OCI-LY7 (cell line): ENCODE data around the gene C6orf89. TPM values are rescaled to one million over a fixed set of nuclear protein-coding genes. Genes with fewer than 3 reads are reported as not detected.

Experiments
- BruUV-seq: library from RNA; stranded (reverse); fragments of 400-500 nt; replicated peaks from 2 replicates; lab custom pipeline; 2021; lab: Mats Ljungman, UMichigan
- CTCF ChIA-PET: fragments of 300-600 bp; sonication (Branson Sonifier 250); formaldehyde crosslinking; loops from one replicate; lab custom pipeline; 2022; ENCODE audit warnings: antibody characterized with exemption; ENCODE audit not compliant: unreplicated experiment; lab: Charles Lee
- POLR2A ChIA-PET: fragments of 300-600 bp; sonication (Branson Sonifier 250); formaldehyde crosslinking; loops from one replicate; lab custom pipeline; 2022; ENCODE audit warnings: antibody characterized with exemption; lab: Charles Lee
- DNase-seq: peaks from one replicate; pipeline ENCODE4 v3.0.0-alpha.2; 2015; ENCODE audit warnings: low spot score
- H2AFZ ChIP-seq: fragments of 200-600 bp; sonication (generic), shearing (Covaris generic); 2 replicates; pipeline ENCODE4 v1.6.1; 2014; ENCODE audit warnings: mild to moderate bottlenecking, antibody characterized with exemption, low read length, moderate library complexity
- H3K27ac ChIP-seq: fragments of 200-600 bp; sonication (generic); 2 replicates; pipeline ENCODE4 v1.5.1; 2014; ENCODE audit warnings: mixed run types, low read depth, mild to moderate bottlenecking, moderate library complexity, low read length, inconsistent platforms; ENCODE audit not compliant: poor library complexity, severe bottlenecking
- H3K36me3 ChIP-seq: fragments of 200-600 bp; sonication (generic); 2 replicates; pipeline ENCODE4 v1.6.1; 2014; ENCODE audit warnings: mild to moderate bottlenecking, antibody characterized with exemption, low read length, moderate library complexity, mixed read lengths; ENCODE audit not compliant: insufficient read depth
- H3K4me1 ChIP-seq: fragments of 200-600 bp; sonication (generic); 2 replicates; pipeline ENCODE4 v1.5.1; 2014; ENCODE audit warnings: mild to moderate bottlenecking, low read length; ENCODE audit not compliant: insufficient read depth, poor library complexity, severe bottlenecking
- H3K4me2 ChIP-seq: fragments of 200-600 bp; sonication (generic); 2 replicates; pipeline ENCODE4 v1.6.1; 2014; ENCODE audit warnings: mild to moderate bottlenecking, low read length
- H3K4me3 ChIP-seq: fragments of 200-600 bp; sonication (generic); 2 replicates; pipeline ENCODE4 v1.5.1; 2014; ENCODE audit warnings: mild to moderate bottlenecking, low read depth, low read length; ENCODE audit not compliant: poor library complexity, severe bottlenecking
- H3K79me2 ChIP-seq: fragments of 200-600 bp; sonication (generic); 2 replicates; pipeline ENCODE4 v1.6.1; 2016; ENCODE audit warnings: low read depth, mild to moderate bottlenecking, low read length, moderate library complexity, mixed read lengths; ENCODE audit not compliant: insufficient read depth
- H3K9me2 ChIP-seq: fragments of 200-600 bp; sonication (generic); 2 replicates; pipeline ENCODE4 v1.6.1; 2016; ENCODE audit warnings: mild to moderate bottlenecking, low read length, mixed read lengths; ENCODE audit not compliant: insufficient read depth
- H3K9me3 ChIP-seq: fragments of 200-600 bp; sonication (generic); 2 replicates; pipeline ENCODE4 v1.6.1; 2014; ENCODE audit warnings: mild to moderate bottlenecking, mixed run types, low read length, mixed read lengths
- H4K20me1 ChIP-seq: fragments of 200-600 bp; sonication (generic); 2 replicates; pipeline ENCODE4 v1.6.1; 2014; ENCODE audit warnings: mild to moderate bottlenecking, antibody characterized with exemption, low read length, moderate library complexity, mixed read lengths; ENCODE audit not compliant: insufficient read depth
- EZH2phosphoT487 ChIP-seq: fragments of 200-600 bp; sonication (generic); IDR thresholded peaks from 2 replicates; pipeline ENCODE4 v1.6.1; 2018; ENCODE audit warnings: low read depth, borderline replicate concordance, mild to moderate bottlenecking, mixed run types, antibody characterized with exemption, low read length, moderate library complexity, mixed read lengths
- intact Hi-C: fragments of 100-400 bp; cut with micrococcal nuclease; formaldehyde crosslinking; loops from one replicate; pipeline ENCODE4 v1.10.0; 2022; ENCODE audit not compliant: unreplicated experiment
- total RNA-seq, 2 experiments: library from RNA; depleted of rRNA in 1 of 2; stranded (reverse); fragments of >200 nt in 1 of 2; shearing (Covaris generic) in 1 of 2; gene quantifications; 2 replicates each; pipeline ENCODE4 v1.2.3, GENCODE V29; 2014 to 2022
- TF ChIP-seq, protein P1 (sequence below): fragments of 200-600 bp; sonication (generic); conservative IDR thresholded peaks from 2 replicates; pipeline ENCODE4 v1.5.1; 2014; ENCODE audit warnings: mild to moderate bottlenecking, antibody characterized with exemption, low read length, moderate library complexity, mixed read lengths

Gene C6orf89
- total RNA-seq, 2 experiments from 2014 or later = 20.1 to 25.7 TPM

- Histone ChIP-seq H3K36me3 (no peaks in the 10 kb centered on the region), H2AFZ (no peak overlapping the region), H3K27ac (no peak overlapping the region), H3K4me1 (peaks cover 5% of the 10 kb centered on the region), H4K20me1 (no peaks in the 10 kb centered on the region), H3K9me2 (no peaks in the 10 kb centered on the region), H3K4me2 (no peak overlapping the region), H3K4me3 (no peak overlapping the region), H3K9me3 (no peaks in the 10 kb centered on the region), H3K79me2 (no peaks in the 10 kb centered on the region)
- CTCF ChIA-PET = no interaction called here
- POLR2A ChIA-PET = no interaction called here
- BruUV-seq = no TSS peak
- DNase-seq = no peak
- intact Hi-C loops = no loop called here
- TF ChIP-seq, protein P1, sequence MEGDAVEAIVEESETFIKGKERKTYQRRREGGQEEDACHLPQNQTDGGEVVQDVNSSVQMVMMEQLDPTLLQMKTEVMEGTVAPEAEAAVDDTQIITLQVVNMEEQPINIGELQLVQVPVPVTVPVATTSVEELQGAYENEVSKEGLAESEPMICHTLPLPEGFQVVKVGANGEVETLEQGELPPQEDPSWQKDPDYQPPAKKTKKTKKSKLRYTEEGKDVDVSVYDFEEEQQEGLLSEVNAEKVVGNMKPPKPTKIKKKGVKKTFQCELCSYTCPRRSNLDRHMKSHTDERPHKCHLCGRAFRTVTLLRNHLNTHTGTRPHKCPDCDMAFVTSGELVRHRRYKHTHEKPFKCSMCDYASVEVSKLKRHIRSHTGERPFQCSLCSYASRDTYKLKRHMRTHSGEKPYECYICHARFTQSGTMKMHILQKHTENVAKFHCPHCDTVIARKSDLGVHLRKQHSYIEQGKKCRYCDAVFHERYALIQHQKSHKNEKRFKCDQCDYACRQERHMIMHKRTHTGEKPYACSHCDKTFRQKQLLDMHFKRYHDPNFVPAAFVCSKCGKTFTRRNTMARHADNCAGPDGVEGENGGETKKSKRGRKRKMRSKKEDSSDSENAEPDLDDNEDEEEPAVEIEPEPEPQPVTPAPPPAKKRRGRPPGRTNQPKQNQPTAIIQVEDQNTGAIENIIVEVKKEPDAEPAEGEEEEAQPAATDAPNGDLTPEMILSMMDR = no peak
- TF ChIP-seq EZH2phosphoT487 = no peak
Measured at GRCh38 chr6:36949636-36950035, 63.9 kb downstream of the C6orf89 start.

GRCh38 chr6:36953931-36954261 lies 68.1 kb downstream of the C6orf89 start:
- Histone ChIP-seq H3K36me3 (no peaks in the 10 kb centered on the region), H3K79me2 (no peaks in the 10 kb centered on the region), H3K4me2 (no peak overlapping the region), H4K20me1 (no peaks in the 10 kb centered on the region), H3K9me2 (no peaks in the 10 kb centered on the region), H3K27ac (no peak overlapping the region), H3K4me3 (no peak overlapping the region), H3K9me3 (no peaks in the 10 kb centered on the region), H2AFZ (0 out of 2 replicates have a peak overlapping the region, but pooled peaks have one; percentile 56), H3K4me1 (peaks cover 20% of the 10 kb centered on the region)
- no TSS peak for BruUV-seq
- ChIA-PET POLR2A (interaction anchor here (1.1 to 1.8 kb wide), 3 partner anchors 10 to 69 kb away, joined by 3 to 5 read pairs (median 4); partner anchors contain the start of genes C6orf89 and FGD2), CTCF (no interaction called here)
- DNase-seq = no peak
- TF ChIP-seq, protein P1 = no peak
- no peak for TF ChIP-seq EZH2phosphoT487
- intact Hi-C loops = no loop called here

DNA sequence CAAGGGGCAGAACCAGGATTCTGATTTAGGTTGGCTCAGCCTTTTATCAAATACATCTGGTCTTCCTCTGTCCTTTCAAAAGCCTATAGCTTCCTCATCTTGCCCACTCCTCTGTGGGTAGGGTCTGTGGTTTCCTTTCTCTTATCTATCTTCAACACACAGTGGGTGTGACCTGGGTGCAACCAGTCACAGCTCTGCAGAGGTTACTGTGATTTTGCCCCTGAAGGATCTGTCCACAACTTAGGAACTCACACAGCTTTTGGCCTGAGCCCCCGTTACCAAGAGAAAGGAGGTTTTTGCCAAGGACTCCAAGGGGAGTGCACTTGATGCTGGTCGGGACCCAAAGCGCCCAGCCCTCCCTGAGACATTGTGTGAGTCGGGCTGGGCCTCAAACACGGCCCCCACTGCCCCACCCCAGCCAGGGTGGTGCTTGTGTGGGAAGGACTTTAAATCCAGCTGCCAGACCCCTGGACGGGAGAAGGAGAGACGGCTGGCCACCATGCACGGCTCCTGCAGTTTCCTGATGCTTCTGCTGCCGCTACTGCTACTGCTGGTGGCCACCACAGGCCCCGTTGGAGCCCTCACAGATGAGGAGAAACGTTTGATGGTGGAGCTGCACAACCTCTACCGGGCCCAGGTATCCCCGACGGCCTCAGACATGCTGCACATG lies 68.6 kb downstream of the C6orf89 start, which contains the start of gene PI16:
Gene PI16, plus strand, starts transcription at position 477 of the 670 bp plus-strand sequence. Its CDS starts 23 bp downstream, at position 500.
- ChIA-PET CTCF (no interaction called here), POLR2A (interaction anchor here (1.1 to 1.8 kb wide), 3 partner anchors 9 to 69 kb away, joined by 3 to 5 read pairs (median 4); partner anchors contain the start of genes C6orf89 and FGD2)
- Histone ChIP-seq H3K36me3 (no peaks in the 10 kb centered on the region), H3K4me1 (peaks cover 20% of the 10 kb centered on the region), H3K4me3 (no peak within 1 kb of the TSS), H3K4me2 (peak within 1 kb of the TSS; percentile 45), H4K20me1 (no peaks in the 10 kb centered on the region), H3K79me2 (no peaks in the 10 kb centered on the region), H3K9me3 (no peaks in the 10 kb centered on the region), H3K27ac (no peak within 1 kb of the TSS), H3K9me2 (no peaks in the 10 kb centered on the region), H2AFZ (peak within 1 kb of the TSS; percentile 56)
- TF ChIP-seq, protein P1 = no peak
- TF ChIP-seq EZH2phosphoT487 = no peak
- intact Hi-C loops = no loop called here
- DNase-seq = no peak
- BruUV-seq = no TSS peak
